Esophagus (tissue), 2 donors: ENCODE measurements around the gene SUCO. TPM values are rescaled to one million over a fixed set of nuclear protein-coding genes. Genes with fewer than 3 reads are reported as not detected.
"Not testable (repeated sequence)": the region's sequence is repeated elsewhere in the genome, so short reads cannot be mapped to it uniquely, and the experiment has no call there.

ENCODE experiments used
- H3K27ac ChIP-seq, 2 donors: one replicate each; pipeline ENCODE4 v1.5.1; 2013; ENCODE audit warnings: low read depth in 2 of 2, mild to moderate bottlenecking in 2 of 2, inconsistent platforms in 1 of 2, low read length in 1 of 2, moderate library complexity in 1 of 2
- H3K27me3 ChIP-seq, 2 donors: one replicate each; pipeline ENCODE4 v1.6.1; 2013; ENCODE audit warnings: low read length in 2 of 2, control low read depth in 1 of 2, mild to moderate bottlenecking in 1 of 2; ENCODE audit not compliant: insufficient read depth in 2 of 2, control insufficient read depth in 1 of 2
- H3K36me3 ChIP-seq, 2 donors: one replicate each; pipeline ENCODE4 v1.6.1; 2013; ENCODE audit warnings: low read length in 1 of 2; ENCODE audit not compliant: control insufficient read depth in 2 of 2, insufficient read depth in 2 of 2
- H3K4me1 ChIP-seq, 2 donors: one replicate each; pipeline ENCODE4 v1.6.1; 2013; ENCODE audit warnings: low read length in 1 of 2; ENCODE audit not compliant: control insufficient read depth in 2 of 2, insufficient read depth in 2 of 2
- H3K4me3 ChIP-seq, 2 donors: one replicate each; pipeline ENCODE4 v1.5.1; 2013; ENCODE audit warnings: low read length in 2 of 2, mild to moderate bottlenecking in 2 of 2, low read depth in 1 of 2, moderate library complexity in 1 of 2
- H3K9me3 ChIP-seq, 2 donors: one replicate each; pipeline ENCODE4 v1.6.1; 2013; ENCODE audit warnings: mild to moderate bottlenecking in 2 of 2, low read depth in 1 of 2, low read length in 1 of 2, moderate library complexity in 1 of 2; ENCODE audit not compliant: control insufficient read depth in 2 of 2, insufficient read depth in 1 of 2
- WGBS, 2 donors: extraction: QIAGEN DNeasy Blood & Tissue Kit; methylation state at CpG; one replicate each; pipeline ENCODE4 v1.1.7; 2013; 5-methylcytosine and 5-hydroxymethylcytosine counted together
- polyA plus RNA-seq, 2 donors: library from polyadenylated mRNA; stranded (reverse); fragments of 200-250 nt; gene quantifications; one replicate each; pipeline ENCODE4 v1.2.3, GENCODE V29; 2013
- donor health status: healthy with polysubstance abuse.
- donor health status: Bipolar disorder and iron deficiency.

SUCO gene
- polyA plus RNA-seq, 2 donors = 4.9 to 10.9 TPM

DNA sequence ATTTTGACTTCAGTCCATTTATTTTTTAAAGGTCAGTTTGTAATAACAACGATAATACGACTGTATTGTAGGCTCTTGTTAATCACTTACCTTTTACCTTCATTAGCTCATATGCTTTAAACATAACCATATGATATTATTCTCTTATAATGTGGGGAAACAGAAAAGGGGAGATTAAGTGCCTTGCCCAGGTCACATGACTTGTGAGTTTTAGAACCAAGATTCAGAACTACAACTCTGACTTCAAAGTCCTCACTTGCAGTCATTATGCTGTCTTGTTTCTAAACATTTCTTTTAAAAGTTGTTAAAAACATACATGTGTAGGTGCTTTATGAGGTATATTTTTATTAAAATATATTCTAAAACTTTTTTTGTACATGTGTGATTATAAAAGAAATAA is 41.1 kb downstream of the SUCO start:
- H3K27me3 ChIP-seq = no peaks in the 10 kb centered on the region
- 90 to 95% methylated on average over 2 of the region's 2 CpGs for WGBS, 2 donors

DNA sequence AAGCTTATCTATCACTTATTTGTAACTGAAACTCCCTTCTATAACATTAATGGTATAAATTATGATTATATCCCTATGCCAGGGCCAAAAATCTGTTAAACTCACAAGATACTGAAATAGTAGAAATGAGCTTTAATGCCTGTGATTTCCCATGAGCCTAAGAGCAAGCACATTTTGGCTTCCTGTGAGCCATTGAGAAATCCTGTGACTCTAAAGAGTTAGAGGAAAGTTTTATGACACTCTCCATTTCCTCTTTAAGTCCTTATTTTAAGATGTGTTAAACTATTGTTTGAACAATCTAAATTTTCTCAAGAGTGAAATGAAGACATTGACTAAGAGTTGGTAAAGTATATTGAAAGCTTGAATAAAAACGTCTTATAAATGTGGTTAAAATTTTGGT is 45.6 kb downstream of the SUCO start:
- Histone ChIP-seq H3K4me3 (no peak overlapping the region), H3K27me3 (no peaks in the 10 kb centered on the region), H3K4me1 (no peaks in the 10 kb centered on the region), H3K9me3 (no peaks in the 10 kb centered on the region), H3K27ac (no peak overlapping the region), H3K36me3 (no peaks in the 10 kb centered on the region)
- 76 to 78% methylated on average over 1 of the region's 1 CpG for WGBS, 2 donors

More for the DNA sequence above, 41.1 kb downstream of the SUCO start:
- Histone ChIP-seq H3K27ac (no peak overlapping the region), H3K36me3 (peaks cover 0 to 3% of the 10 kb centered on the region in 2 donors), H3K4me1 (no peaks in the 10 kb centered on the region), H3K9me3 (no peaks in the 10 kb centered on the region), H3K4me3 (no peak overlapping the region)

DNA sequence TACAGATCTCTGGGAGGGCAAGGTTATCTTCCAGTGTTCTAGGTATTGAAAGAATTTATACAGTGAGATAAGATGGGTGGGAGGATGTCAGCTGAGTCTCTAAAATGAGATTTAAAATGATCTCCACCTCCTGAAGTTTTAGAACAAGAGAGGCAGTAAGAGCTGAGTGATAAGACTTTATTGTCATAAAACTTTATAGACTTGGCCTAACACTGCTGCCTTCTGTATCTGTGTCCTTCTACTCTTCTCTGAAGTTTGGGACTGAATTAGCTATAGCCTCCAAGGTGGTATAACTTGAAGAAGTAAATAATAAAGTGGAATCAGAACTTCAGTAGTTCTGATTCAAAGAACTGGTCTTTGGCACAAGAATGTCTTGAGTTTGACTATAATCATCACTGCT is 48.3 kb downstream of the SUCO start:
- H3K36me3 ChIP-seq = no peaks in the 10 kb centered on the region
- H3K9me3 ChIP-seq = no peaks in the 10 kb centered on the region
- no peaks in the 10 kb centered on the region for H3K4me1 ChIP-seq
- no peaks in the 10 kb centered on the region for H3K27me3 ChIP-seq
- no peak overlapping the region for H3K27ac ChIP-seq
- H3K4me3 ChIP-seq = no peak overlapping the region

GRCh38 chr1:172581779-172582178 is 48.8 kb downstream of the SUCO start:
- no peak overlapping the region for H3K27ac ChIP-seq
- no peaks in the 10 kb centered on the region for H3K36me3 ChIP-seq
- no peaks in the 10 kb centered on the region for H3K27me3 ChIP-seq
- H3K4me1 ChIP-seq = no peaks in the 10 kb centered on the region
- H3K9me3 ChIP-seq = no peaks in the 10 kb centered on the region
- WGBS, 2 donors = 79 to 88% methylated on average over 1 of the region's 1 CpG
- no peak overlapping the region for H3K4me3 ChIP-seq

DNA sequence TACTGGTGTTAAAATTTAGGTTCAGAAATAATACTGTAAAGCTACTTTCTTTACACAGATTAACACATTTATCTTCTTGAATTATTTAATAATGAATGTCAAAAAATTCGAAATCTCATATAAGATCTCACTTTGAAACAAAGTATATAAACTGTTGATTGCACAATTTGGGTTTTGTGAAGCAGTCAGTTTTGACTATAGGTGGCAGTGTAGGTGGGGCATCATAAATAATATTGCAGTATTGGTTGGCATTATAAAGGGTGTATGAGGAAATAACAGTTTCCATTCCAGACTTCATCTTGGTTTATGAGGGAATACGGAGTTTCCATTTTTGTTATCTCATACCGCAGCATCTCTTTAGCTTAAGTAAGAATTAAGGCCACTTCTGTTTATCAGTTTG is 49.9 kb downstream of the SUCO start:
- 90 to 93% methylated on average over 3 of the region's 3 CpGs for WGBS, 2 donors
- Histone ChIP-seq H3K4me3 (no peak overlapping the region), H3K27ac (no peak overlapping the region), H3K9me3 (no peaks in the 10 kb centered on the region), H3K27me3 (no peaks in the 10 kb centered on the region), H3K36me3 (no peaks in the 10 kb centered on the region), H3K4me1 (no peaks in the 10 kb centered on the region)

GRCh38 chr1:172585348-172585747 is 52.4 kb downstream of the SUCO start:
- Histone ChIP-seq H3K27ac (no peak overlapping the region), H3K27me3 (no peaks in the 10 kb centered on the region), H3K4me3 (no peak overlapping the region), H3K4me1 (no peaks in the 10 kb centered on the region), H3K36me3 (peaks cover 0 to 3% of the 10 kb centered on the region in 2 donors), H3K9me3 (no peaks in the 10 kb centered on the region)
- 26 to 40% methylated on average over 3 of the region's 3 CpGs for WGBS, 2 donors

GRCh38 chr1:172585861-172586260 is 52.9 kb downstream of the SUCO start:
- Histone ChIP-seq H3K27ac (no peak overlapping the region), H3K4me3 (no peak overlapping the region), H3K27me3 (no peaks in the 10 kb centered on the region), H3K36me3 (peaks cover 0 to 3% of the 10 kb centered on the region in 2 donors), H3K4me1 (no peaks in the 10 kb centered on the region), H3K9me3 (no peaks in the 10 kb centered on the region)

- Histone ChIP-seq H3K36me3 (peaks cover 0 to 3% of the 10 kb centered on the region in 2 donors), H3K27me3 (no peaks in the 10 kb centered on the region), H3K9me3 (no peaks in the 10 kb centered on the region), H3K4me1 (no peaks in the 10 kb centered on the region), H3K27ac (no peak overlapping the region), H3K4me3 (no peak overlapping the region)
- WGBS, 2 donors = 77 to 81% methylated on average over 7 of the region's 7 CpGs
These were observed 55.6 kb downstream of the SUCO start for GRCh38 chr1:172588296-172589291.

DNA sequence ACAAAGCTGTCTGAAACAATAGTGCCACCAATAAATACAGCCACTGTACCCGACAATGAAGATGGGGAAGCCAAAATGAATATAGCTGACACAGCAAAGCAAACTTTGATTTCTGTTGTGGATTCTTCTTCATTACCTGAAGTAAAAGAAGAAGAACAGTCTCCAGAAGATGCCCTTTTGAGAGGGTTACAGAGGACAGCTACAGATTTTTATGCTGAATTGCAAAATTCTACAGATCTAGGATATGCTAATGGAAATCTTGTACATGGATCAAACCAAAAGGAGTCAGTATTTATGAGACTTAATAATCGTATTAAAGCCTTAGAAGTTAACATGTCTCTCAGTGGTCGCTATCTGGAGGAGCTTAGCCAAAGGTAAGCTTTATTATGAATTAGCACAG is 56.6 kb downstream of the SUCO start:
- Histone ChIP-seq H3K27ac (no peak overlapping the region), H3K36me3 (peaks cover 0 to 3% of the 10 kb centered on the region in 2 donors), H3K4me3 (no peak overlapping the region), H3K9me3 (no peaks in the 10 kb centered on the region), H3K27me3 (no peaks in the 10 kb centered on the region), H3K4me1 (no peaks in the 10 kb centered on the region)
- 93 to 94% methylated on average over 3 of the region's 3 CpGs for WGBS, 2 donors

DNA sequence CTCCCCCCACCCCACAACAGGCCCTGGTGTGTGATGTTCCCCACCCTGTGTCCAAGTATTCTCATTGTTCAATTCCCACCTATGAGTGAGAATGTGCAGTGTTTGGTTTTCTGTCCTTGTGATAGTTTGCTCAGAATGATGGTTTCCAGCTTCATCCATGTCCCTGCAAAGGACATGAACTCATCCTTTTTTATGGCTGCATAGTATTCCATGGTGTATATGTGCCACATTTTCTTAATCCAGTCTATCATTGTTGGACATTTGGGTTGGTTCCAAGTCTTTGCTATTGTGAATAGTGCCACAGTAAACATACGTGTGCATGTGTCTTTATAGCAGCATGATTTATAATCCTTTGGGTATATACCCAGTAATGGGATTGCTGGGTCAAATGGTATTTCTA is 58.5 kb downstream of the SUCO start:
- H3K36me3 ChIP-seq, H3K27me3 ChIP-seq, H3K4me3 ChIP-seq, H3K9me3 ChIP-seq, H3K27ac ChIP-seq, H3K4me1 ChIP-seq: not testable (repeated sequence)
- no CpG with 5 or more reads among the region's 1 CpG for WGBS, 2 donors
